HEK293 (cell line): Measurements from ENCODE around the gene CNTLN.

ENCODE experiments used
- BCL11A ChIP-seq: fragments of 450-650 bp; formaldehyde crosslinking; IDR thresholded peaks from 2 replicates; pipeline ENCODE4 v1.5.1; 2016; ENCODE audit warnings: low read depth, missing biosample characterization, missing genetic modification characterization
- CTCF ChIP-seq: fragments of 450-650 bp; formaldehyde crosslinking; IDR thresholded peaks from 2 replicates; pipeline ENCODE4 v1.5.1; 2016; ENCODE audit warnings: missing biosample characterization, missing genetic modification characterization
- RBAK ChIP-seq: fragments of 450-650 bp; formaldehyde crosslinking; IDR thresholded peaks from 2 replicates; pipeline ENCODE4 v1.5.1; 2016; ENCODE audit warnings: missing biosample characterization, missing genetic modification characterization
- SP2 ChIP-seq: fragments of 450-650 bp; formaldehyde crosslinking; IDR thresholded peaks from 2 replicates; pipeline ENCODE4 v1.5.1; 2016; ENCODE audit warnings: missing biosample characterization, missing genetic modification characterization
- YY1 ChIP-seq: fragments of 450-650 bp; formaldehyde crosslinking; IDR thresholded peaks from 2 replicates; pipeline ENCODE4 v1.5.1; 2018; ENCODE audit warnings: missing biosample characterization, missing genetic modification characterization
- ZBTB21 ChIP-seq: fragments of 450-650 bp; formaldehyde crosslinking; IDR thresholded peaks from 2 replicates; pipeline ENCODE4 v1.5.1; 2017; ENCODE audit warnings: missing biosample characterization, missing genetic modification characterization
- ZBTB49 ChIP-seq: fragments of 450-650 bp; formaldehyde crosslinking; IDR thresholded peaks from 2 replicates; pipeline ENCODE4 v1.5.1; 2016; ENCODE audit warnings: missing biosample characterization, missing genetic modification characterization, low read depth
- ZFP3 ChIP-seq: fragments of 450-650 bp; formaldehyde crosslinking; IDR thresholded peaks from 2 replicates; pipeline ENCODE4 v1.5.1; 2016; ENCODE audit warnings: low read depth, missing biosample characterization, missing genetic modification characterization
- ZNF274 ChIP-seq, 2 experiments: fragments of 200-500 bp in 1 of 2; fragments of 450-650 bp in 1 of 2; sonication (Bioruptor generic) in 1 of 2; formaldehyde crosslinking in 1 of 2; IDR thresholded peaks; 2 replicates each; pipeline versions ENCODE4 v1.5.1 to v1.6.1; 2014 to 2016; ENCODE audit warnings: borderline replicate concordance in 1 of 2, inconsistent platforms in 1 of 2, low read length in 1 of 2, missing biosample characterization in 1 of 2, missing genetic modification characterization in 1 of 2

- TF ChIP-seq BCL11A (tag by site-specific recombination): no peak
- no peak for TF ChIP-seq CTCF (tag by site-specific recombination)
- no peak for TF ChIP-seq SP2 (tag by site-specific recombination)
- TF ChIP-seq ZFP3 (tag by site-specific recombination): no peak
- no peak for TF ChIP-seq ZNF274 (IDR thresholded peaks at IDR 0.05; ENCODE audit: low read length)
- TF ChIP-seq ZNF274 (tag by site-specific recombination; IDR thresholded peaks at IDR 0.05; ENCODE audit: borderline replicate concordance): no peak
- TF ChIP-seq RBAK: no peak
- no peak for TF ChIP-seq ZBTB21 (tag by site-specific recombination)
- TF ChIP-seq YY1 (tag by site-specific recombination): no peak
- TF ChIP-seq ZBTB49: no peak
Observed at GRCh38 chr9:17528859-17529258, 394.0 kb downstream of the CNTLN start.
